DOHH2 (cell line): ENCODE data around the gene GRHPR.

ENCODE experiments used
- H3F3A ChIP-seq: fragments of 200-600 bp; sonication (generic), shearing (Covaris generic); 2 replicates; pipeline ENCODE4 v1.6.0; 2016; ENCODE audit warnings: antibody characterized with exemption, mild to moderate bottlenecking; ENCODE audit not compliant: control insufficient read depth, insufficient read depth
- H3K27ac ChIP-seq: fragments of 200-600 bp; sonication (generic); 2 replicates; pipeline ENCODE4 v1.5.1; 2014; ENCODE audit warnings: low read depth, mild to moderate bottlenecking, low read length, moderate library complexity
- H3K27me3 ChIP-seq: fragments of 200-600 bp; sonication (generic); 2 replicates; pipeline ENCODE4 v1.6.1; 2014; ENCODE audit warnings: mild to moderate bottlenecking, low read length, mixed read lengths; ENCODE audit not compliant: control insufficient read depth
- H3K36me3 ChIP-seq: fragments of 200-600 bp; sonication (generic); 2 replicates; pipeline ENCODE4 v1.6.1; 2014; ENCODE audit warnings: mild to moderate bottlenecking, low read length, moderate library complexity, mixed read lengths; ENCODE audit not compliant: control insufficient read depth
- H3K4me1 ChIP-seq: fragments of 200-600 bp; sonication (generic); 2 replicates; pipeline ENCODE4 v1.6.1; 2014; ENCODE audit warnings: mild to moderate bottlenecking, low read length, mixed read lengths; ENCODE audit not compliant: control insufficient read depth
- H3K4me2 ChIP-seq: fragments of 200-600 bp; sonication (generic); 2 replicates; pipeline ENCODE4 v1.6.0; 2014; ENCODE audit warnings: mild to moderate bottlenecking, low read length, moderate library complexity
- H3K4me3 ChIP-seq: fragments of 200-600 bp; sonication (generic); 2 replicates; pipeline ENCODE4 v1.5.1; 2014; ENCODE audit warnings: mild to moderate bottlenecking, low read length, mixed read lengths
- H3K79me2 ChIP-seq: fragments of 200-600 bp; sonication (generic); 2 replicates; pipeline ENCODE4 v1.6.1; 2014; ENCODE audit warnings: mild to moderate bottlenecking, low read length, mixed read lengths; ENCODE audit not compliant: control insufficient read depth
- H3K9me2 ChIP-seq: fragments of 200-600 bp; sonication (generic); replicated peaks from 2 replicates; pipeline ENCODE4 v1.6.1; 2014; ENCODE audit warnings: mild to moderate bottlenecking, low read length, mixed read lengths; ENCODE audit not compliant: control insufficient read depth
- H3K9me3 ChIP-seq: fragments of 200-600 bp; sonication (generic); 2 replicates; pipeline ENCODE4 v1.6.1; 2014; ENCODE audit warnings: antibody characterized with exemption, low read length, mixed read lengths; ENCODE audit not compliant: control insufficient read depth, insufficient read depth
- H4K20me1 ChIP-seq: fragments of 200-600 bp; sonication (generic); 2 replicates; pipeline ENCODE4 v1.6.0; 2014; ENCODE audit warnings: low read depth, mild to moderate bottlenecking, antibody characterized with exemption, low read length, moderate library complexity; ENCODE audit not compliant: control insufficient read depth, insufficient read depth
- EZH2phosphoT487 ChIP-seq: fragments of 200-600 bp; sonication (generic); IDR thresholded peaks from 2 replicates; pipeline ENCODE4 v1.6.1; 2017; ENCODE audit warnings: borderline replicate concordance, mild to moderate bottlenecking, antibody characterized with exemption, low read length, moderate library complexity, mixed read lengths
- TF ChIP-seq, protein P1 (sequence below): fragments of 200-600 bp; sonication (generic); IDR thresholded peaks from one replicate; pipeline ENCODE4 v1.5.1; 2014; ENCODE audit warnings: antibody characterized with exemption, mild to moderate bottlenecking, low read depth, low read length; ENCODE audit not compliant: poor library complexity, severe bottlenecking

Gene GRHPR

DNA sequence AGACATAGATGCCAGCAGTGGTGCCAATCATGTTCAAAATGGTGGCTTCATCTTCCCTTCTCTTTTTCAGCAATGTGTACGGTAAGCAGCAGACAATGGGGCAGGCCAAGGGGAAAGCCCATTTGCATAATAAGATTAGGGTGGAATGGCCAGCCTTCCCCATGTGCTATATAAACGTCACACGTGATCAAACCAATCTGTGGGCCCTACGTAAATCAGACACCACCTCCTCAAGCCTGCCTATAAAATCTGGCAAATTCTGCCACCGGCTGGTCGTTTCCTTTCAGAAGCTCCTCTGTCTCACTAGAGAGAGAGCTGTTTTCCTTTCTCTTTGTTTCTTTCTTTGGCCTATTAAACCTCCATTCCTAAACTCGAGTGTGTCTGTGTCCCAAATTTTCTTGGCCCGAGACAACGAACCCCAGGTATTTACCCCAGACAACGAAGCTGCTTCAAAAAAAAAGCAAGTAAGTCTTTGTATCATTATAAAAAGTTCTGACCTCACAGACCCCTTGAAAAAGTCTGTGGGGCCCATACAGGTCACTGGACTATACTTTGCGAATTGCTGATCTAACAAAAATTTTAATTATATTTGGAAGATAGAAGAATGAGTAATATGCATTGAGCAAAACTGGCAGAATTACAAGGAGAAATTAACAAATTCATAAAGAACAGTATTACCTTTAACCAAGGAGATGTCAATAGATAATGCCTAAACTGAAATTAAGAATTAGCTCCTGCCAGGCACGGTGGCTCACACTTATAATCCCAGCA lies 27.6 kb downstream of the GRHPR start:
- Histone ChIP-seq H3K27me3 (no peaks in the 10 kb centered on the region), H3K27ac (no peak overlapping the region), H4K20me1 (no peaks in the 10 kb centered on the region), H3K4me2 (no peak overlapping the region), H3K9me3 (no peaks in the 10 kb centered on the region), H3K9me2 (no peaks in the 10 kb centered on the region), H3K36me3 (peaks cover 28% of the 10 kb centered on the region), H3K4me1 (peaks cover 8% of the 10 kb centered on the region; the same call in 1 of the 2 replicates), H3K79me2 (peaks cover 87% of the 10 kb centered on the region), H3F3A (no peaks in the 10 kb centered on the region), H3K4me3 (no peak overlapping the region)
- TF ChIP-seq EZH2phosphoT487, result no peak
- TF ChIP-seq, protein P1, sequence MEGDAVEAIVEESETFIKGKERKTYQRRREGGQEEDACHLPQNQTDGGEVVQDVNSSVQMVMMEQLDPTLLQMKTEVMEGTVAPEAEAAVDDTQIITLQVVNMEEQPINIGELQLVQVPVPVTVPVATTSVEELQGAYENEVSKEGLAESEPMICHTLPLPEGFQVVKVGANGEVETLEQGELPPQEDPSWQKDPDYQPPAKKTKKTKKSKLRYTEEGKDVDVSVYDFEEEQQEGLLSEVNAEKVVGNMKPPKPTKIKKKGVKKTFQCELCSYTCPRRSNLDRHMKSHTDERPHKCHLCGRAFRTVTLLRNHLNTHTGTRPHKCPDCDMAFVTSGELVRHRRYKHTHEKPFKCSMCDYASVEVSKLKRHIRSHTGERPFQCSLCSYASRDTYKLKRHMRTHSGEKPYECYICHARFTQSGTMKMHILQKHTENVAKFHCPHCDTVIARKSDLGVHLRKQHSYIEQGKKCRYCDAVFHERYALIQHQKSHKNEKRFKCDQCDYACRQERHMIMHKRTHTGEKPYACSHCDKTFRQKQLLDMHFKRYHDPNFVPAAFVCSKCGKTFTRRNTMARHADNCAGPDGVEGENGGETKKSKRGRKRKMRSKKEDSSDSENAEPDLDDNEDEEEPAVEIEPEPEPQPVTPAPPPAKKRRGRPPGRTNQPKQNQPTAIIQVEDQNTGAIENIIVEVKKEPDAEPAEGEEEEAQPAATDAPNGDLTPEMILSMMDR, result no peak

DNA sequence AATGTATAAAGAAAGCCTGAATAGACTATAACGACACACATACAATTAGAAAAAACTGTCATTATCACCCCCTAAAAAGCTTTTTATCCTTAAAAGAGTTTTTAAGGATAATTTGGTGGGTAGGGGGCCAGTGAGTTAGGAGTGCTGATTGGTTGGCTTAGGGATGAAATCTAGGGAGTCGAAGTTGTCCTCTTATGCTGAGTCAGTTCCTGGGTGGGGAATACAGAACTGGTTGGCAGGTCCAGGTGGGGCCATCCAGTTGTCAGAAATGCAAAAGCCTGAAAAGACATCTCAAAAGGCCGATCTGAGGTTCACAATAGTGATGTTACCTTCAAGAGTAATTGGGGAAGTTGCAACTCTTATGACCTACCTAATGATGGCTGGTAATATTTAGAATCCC lies 29.1 kb downstream of the GRHPR start:
- no peaks in the 10 kb centered on the region for H3K9me2 ChIP-seq
- TF ChIP-seq, protein P1, result no peak
- no peak for TF ChIP-seq EZH2phosphoT487
- H4K20me1 ChIP-seq, result no peaks in the 10 kb centered on the region; the same call in 1 of the 2 replicates
- H3K27ac ChIP-seq, result no peak overlapping the region
- H3K4me3 ChIP-seq, result no peak overlapping the region
- H3K79me2 ChIP-seq, result peaks cover 92% of the 10 kb centered on the region
- H3K4me2 ChIP-seq, result no peak overlapping the region
- no peaks in the 10 kb centered on the region for H3K27me3 ChIP-seq
- H3K4me1 ChIP-seq, result peaks cover 18% of the 10 kb centered on the region
- peaks cover 31% of the 10 kb centered on the region for H3K36me3 ChIP-seq
- no peaks in the 10 kb centered on the region for H3K9me3 ChIP-seq
- no peaks in the 10 kb centered on the region for H3F3A ChIP-seq

DNA sequence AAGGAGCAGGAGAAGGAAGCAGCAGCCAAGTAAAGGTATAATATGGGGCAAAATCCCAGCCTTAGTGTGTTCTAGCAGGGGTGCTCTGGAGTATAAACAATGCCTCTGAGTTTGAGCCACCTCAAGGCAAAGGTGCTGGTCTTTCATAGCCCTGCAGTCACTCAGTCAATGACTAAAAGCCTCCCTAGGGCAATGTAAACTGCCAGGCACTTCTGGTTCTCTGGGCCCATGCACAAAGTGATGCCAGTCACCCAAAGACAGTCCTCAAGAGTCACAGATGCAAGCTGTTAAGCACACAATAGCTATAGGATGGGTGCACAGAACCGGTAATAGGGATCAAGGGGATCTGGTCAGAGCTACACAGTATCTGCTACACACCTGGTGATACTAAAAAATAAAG lies 30.1 kb downstream of the GRHPR start:
- TF ChIP-seq EZH2phosphoT487, result no peak
- TF ChIP-seq, protein P1, result no peak
- Histone ChIP-seq H3K9me3 (no peaks in the 10 kb centered on the region), H3K79me2 (peaks cover 93% of the 10 kb centered on the region), H3K4me1 (peaks cover 28% of the 10 kb centered on the region), H4K20me1 (no peaks in the 10 kb centered on the region; the same call in 1 of the 2 replicates), H3F3A (no peaks in the 10 kb centered on the region; the same call in 1 of the 2 replicates), H3K27me3 (no peaks in the 10 kb centered on the region), H3K4me3 (no peak overlapping the region), H3K4me2 (no peak overlapping the region), H3K9me2 (no peaks in the 10 kb centered on the region), H3K27ac (no peak overlapping the region), H3K36me3 (peaks cover 32% of the 10 kb centered on the region)
